WTC11 (cell line): ENCODE data around the gene GCC2. TPM values are rescaled to one million over a fixed set of nuclear protein-coding genes. Genes with fewer than 3 reads are reported as not detected.

Experiments used
- EMX1 ChIP-seq: fragments of 250-450 bp; sonication (Bioruptor Pico); IDR thresholded peaks from 2 replicates; pipeline ENCODE4 v1.8.0; 2021; ENCODE audit warnings: mild to moderate bottlenecking
- GTF2I ChIP-seq: fragments of 250-450 bp; sonication (Bioruptor Pico); conservative IDR thresholded peaks from 2 replicates; pipeline ENCODE4 v1.4.0; 2021; ENCODE audit warnings: mild to moderate bottlenecking
- NFE2L1 ChIP-seq: sonication (generic); formaldehyde crosslinking; IDR thresholded peaks from 2 replicates; pipeline ENCODE4 v1.8.1; 2023; ENCODE audit warnings: missing genetic modification reagents
- SMAD4 ChIP-seq: sonication (generic); formaldehyde crosslinking; IDR thresholded peaks from 2 replicates; pipeline ENCODE4 v1.8.0; 2022; ENCODE audit warnings: mild to moderate bottlenecking, missing genetic modification reagents
- ZNF396 ChIP-seq: fragments of 250-450 bp; sonication (Bioruptor Pico); IDR thresholded peaks from 2 replicates; pipeline ENCODE4 v1.8.0; 2021; ENCODE audit warnings: mild to moderate bottlenecking, moderate library complexity, borderline replicate concordance
- ZNF423 ChIP-seq: fragments of 250-450 bp; sonication (Bioruptor Pico); IDR thresholded peaks from 2 replicates; pipeline ENCODE4 v2.1.2; 2022; ENCODE audit warnings: mild to moderate bottlenecking, moderate library complexity
- total RNA-seq: library from RNA; stranded (reverse); gene quantifications from 3 replicates; pipeline ENCODE4 v1.2.3, GENCODE V29; 2021
- TF ChIP-seq, protein P1 (sequence below): sonication (generic); formaldehyde crosslinking; IDR thresholded peaks from 2 replicates; pipeline ENCODE4 v1.8.0; 2022; ENCODE audit warnings: mild to moderate bottlenecking, missing genetic modification reagents
- TF ChIP-seq, protein P2 (sequence below): fragments of 250-450 bp; sonication (Bioruptor Pico); IDR thresholded peaks from 2 replicates; pipeline ENCODE4 v1.8.0; 2021; ENCODE audit warnings: mild to moderate bottlenecking
- TF ChIP-seq, protein P3 (sequence below): fragments of 200-600 bp; IDR thresholded peaks from 2 replicates; pipeline ENCODE4 v1.8.0; 2022; ENCODE audit warnings: antibody characterized with exemption
- TF ChIP-seq, protein P4 (sequence below): fragments of 250-450 bp; sonication (Bioruptor Pico); IDR thresholded peaks from 2 replicates; pipeline ENCODE4 v1.9.0; 2021; ENCODE audit warnings: mild to moderate bottlenecking
- TF ChIP-seq, protein P5 (sequence below): sonication (generic); formaldehyde crosslinking; IDR thresholded peaks from 2 replicates; pipeline ENCODE4 v1.8.0; 2023; ENCODE audit warnings: missing genetic modification reagents, mild to moderate bottlenecking, borderline replicate concordance
- TF ChIP-seq, protein P6 (sequence below): sonication (generic); formaldehyde crosslinking; IDR thresholded peaks from 2 replicates; pipeline ENCODE4 v1.8.1; 2022; ENCODE audit warnings: low read depth, mild to moderate bottlenecking, moderate library complexity, missing genetic modification reagents, borderline replicate concordance
- TF ChIP-seq, protein P7 (sequence below): sonication (generic); formaldehyde crosslinking; IDR thresholded peaks from 2 replicates; pipeline ENCODE4 v1.8.0; 2023; ENCODE audit warnings: missing genetic modification reagents
- TF ChIP-seq, protein P8 (sequence below): sonication (generic); formaldehyde crosslinking; IDR thresholded peaks from 2 replicates; pipeline ENCODE4 v1.8.0; 2022; ENCODE audit warnings: missing genetic modification reagents
- TF ChIP-seq, protein P9 (sequence below): fragments of 250-450 bp; sonication (Bioruptor Pico); IDR thresholded peaks from 2 replicates; pipeline ENCODE4 v1.9.0; 2021; ENCODE audit warnings: mild to moderate bottlenecking, borderline replicate concordance

Gene GCC2
- total RNA-seq, 1 experiment from 2014 or later: 66.5 TPM

DNA sequence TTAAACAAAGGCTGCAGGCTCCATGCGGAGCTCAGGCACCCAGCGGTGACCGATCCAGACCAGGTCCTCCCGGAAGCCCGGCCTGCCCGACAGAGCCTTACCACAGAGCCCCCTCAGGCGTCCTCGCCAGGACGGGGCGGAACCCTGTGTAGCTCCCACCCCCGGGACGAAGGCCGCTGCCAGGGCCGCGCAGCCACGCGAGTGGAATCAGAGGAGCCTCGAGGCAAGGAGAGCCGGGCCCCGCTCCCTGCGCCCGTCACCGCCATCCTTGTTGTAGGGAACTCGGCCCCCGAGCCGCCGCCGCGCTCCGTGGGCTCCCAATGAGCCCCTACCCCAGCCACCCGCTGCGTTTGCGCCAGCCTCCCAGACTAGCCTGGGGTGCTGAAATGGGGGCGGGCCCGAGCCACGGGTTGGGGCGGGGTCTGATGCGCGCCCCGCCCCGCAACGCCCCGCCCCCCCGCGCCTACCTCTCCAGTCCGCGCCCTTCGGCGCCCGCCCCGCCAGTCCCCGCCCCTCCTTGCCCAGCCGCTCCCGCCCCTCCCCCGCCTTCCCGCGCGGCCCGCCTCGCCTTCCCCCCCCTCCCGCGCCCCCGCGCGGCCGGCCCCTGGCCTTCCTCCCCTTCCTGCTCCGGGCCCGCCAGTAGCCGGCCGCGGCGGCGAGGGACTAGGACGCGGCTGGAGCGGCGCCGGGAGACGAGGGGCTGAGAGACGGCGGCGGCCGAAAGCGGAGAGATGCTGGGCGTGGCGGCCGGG is 85.0 kb downstream of the GCC2 start, which contains the start of gene LIMS1 (continued):
- TF ChIP-seq NFE2L1 (CRISPR knock-in tag): no peak
- TF ChIP-seq, protein P1, sequence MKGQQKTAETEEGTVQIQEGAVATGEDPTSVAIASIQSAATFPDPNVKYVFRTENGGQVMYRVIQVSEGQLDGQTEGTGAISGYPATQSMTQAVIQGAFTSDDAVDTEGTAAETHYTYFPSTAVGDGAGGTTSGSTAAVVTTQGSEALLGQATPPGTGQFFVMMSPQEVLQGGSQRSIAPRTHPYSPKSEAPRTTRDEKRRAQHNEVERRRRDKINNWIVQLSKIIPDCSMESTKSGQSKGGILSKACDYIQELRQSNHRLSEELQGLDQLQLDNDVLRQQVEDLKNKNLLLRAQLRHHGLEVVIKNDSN (CRISPR knock-in tag): no peak
- TF ChIP-seq, protein P2, sequence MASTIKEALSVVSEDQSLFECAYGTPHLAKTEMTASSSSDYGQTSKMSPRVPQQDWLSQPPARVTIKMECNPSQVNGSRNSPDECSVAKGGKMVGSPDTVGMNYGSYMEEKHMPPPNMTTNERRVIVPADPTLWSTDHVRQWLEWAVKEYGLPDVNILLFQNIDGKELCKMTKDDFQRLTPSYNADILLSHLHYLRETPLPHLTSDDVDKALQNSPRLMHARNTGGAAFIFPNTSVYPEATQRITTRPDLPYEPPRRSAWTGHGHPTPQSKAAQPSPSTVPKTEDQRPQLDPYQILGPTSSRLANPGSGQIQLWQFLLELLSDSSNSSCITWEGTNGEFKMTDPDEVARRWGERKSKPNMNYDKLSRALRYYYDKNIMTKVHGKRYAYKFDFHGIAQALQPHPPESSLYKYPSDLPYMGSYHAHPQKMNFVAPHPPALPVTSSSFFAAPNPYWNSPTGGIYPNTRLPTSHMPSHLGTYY (CRISPR knock-in tag): no peak
- no peak for TF ChIP-seq ZNF396 (CRISPR knock-in tag)
- TF ChIP-seq, protein P3, sequence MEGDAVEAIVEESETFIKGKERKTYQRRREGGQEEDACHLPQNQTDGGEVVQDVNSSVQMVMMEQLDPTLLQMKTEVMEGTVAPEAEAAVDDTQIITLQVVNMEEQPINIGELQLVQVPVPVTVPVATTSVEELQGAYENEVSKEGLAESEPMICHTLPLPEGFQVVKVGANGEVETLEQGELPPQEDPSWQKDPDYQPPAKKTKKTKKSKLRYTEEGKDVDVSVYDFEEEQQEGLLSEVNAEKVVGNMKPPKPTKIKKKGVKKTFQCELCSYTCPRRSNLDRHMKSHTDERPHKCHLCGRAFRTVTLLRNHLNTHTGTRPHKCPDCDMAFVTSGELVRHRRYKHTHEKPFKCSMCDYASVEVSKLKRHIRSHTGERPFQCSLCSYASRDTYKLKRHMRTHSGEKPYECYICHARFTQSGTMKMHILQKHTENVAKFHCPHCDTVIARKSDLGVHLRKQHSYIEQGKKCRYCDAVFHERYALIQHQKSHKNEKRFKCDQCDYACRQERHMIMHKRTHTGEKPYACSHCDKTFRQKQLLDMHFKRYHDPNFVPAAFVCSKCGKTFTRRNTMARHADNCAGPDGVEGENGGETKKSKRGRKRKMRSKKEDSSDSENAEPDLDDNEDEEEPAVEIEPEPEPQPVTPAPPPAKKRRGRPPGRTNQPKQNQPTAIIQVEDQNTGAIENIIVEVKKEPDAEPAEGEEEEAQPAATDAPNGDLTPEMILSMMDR: no peak
- no peak for TF ChIP-seq GTF2I
- TF ChIP-seq SMAD4: no peak
- TF ChIP-seq EMX1: no peak
- TF ChIP-seq, protein P4, sequence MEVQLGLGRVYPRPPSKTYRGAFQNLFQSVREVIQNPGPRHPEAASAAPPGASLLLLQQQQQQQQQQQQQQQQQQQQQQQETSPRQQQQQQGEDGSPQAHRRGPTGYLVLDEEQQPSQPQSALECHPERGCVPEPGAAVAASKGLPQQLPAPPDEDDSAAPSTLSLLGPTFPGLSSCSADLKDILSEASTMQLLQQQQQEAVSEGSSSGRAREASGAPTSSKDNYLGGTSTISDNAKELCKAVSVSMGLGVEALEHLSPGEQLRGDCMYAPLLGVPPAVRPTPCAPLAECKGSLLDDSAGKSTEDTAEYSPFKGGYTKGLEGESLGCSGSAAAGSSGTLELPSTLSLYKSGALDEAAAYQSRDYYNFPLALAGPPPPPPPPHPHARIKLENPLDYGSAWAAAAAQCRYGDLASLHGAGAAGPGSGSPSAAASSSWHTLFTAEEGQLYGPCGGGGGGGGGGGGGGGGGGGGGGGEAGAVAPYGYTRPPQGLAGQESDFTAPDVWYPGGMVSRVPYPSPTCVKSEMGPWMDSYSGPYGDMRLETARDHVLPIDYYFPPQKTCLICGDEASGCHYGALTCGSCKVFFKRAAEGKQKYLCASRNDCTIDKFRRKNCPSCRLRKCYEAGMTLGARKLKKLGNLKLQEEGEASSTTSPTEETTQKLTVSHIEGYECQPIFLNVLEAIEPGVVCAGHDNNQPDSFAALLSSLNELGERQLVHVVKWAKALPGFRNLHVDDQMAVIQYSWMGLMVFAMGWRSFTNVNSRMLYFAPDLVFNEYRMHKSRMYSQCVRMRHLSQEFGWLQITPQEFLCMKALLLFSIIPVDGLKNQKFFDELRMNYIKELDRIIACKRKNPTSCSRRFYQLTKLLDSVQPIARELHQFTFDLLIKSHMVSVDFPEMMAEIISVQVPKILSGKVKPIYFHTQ (CRISPR knock-in tag): no peak
- peak; percentile 93 for TF ChIP-seq ZNF423 (CRISPR knock-in tag)
- TF ChIP-seq, protein P5, sequence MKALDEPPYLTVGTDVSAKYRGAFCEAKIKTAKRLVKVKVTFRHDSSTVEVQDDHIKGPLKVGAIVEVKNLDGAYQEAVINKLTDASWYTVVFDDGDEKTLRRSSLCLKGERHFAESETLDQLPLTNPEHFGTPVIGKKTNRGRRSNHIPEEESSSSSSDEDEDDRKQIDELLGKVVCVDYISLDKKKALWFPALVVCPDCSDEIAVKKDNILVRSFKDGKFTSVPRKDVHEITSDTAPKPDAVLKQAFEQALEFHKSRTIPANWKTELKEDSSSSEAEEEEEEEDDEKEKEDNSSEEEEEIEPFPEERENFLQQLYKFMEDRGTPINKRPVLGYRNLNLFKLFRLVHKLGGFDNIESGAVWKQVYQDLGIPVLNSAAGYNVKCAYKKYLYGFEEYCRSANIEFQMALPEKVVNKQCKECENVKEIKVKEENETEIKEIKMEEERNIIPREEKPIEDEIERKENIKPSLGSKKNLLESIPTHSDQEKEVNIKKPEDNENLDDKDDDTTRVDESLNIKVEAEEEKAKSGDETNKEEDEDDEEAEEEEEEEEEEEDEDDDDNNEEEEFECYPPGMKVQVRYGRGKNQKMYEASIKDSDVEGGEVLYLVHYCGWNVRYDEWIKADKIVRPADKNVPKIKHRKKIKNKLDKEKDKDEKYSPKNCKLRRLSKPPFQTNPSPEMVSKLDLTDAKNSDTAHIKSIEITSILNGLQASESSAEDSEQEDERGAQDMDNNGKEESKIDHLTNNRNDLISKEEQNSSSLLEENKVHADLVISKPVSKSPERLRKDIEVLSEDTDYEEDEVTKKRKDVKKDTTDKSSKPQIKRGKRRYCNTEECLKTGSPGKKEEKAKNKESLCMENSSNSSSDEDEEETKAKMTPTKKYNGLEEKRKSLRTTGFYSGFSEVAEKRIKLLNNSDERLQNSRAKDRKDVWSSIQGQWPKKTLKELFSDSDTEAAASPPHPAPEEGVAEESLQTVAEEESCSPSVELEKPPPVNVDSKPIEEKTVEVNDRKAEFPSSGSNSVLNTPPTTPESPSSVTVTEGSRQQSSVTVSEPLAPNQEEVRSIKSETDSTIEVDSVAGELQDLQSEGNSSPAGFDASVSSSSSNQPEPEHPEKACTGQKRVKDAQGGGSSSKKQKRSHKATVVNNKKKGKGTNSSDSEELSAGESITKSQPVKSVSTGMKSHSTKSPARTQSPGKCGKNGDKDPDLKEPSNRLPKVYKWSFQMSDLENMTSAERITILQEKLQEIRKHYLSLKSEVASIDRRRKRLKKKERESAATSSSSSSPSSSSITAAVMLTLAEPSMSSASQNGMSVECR (CRISPR knock-in tag): no peak
- TF ChIP-seq, protein P6, sequence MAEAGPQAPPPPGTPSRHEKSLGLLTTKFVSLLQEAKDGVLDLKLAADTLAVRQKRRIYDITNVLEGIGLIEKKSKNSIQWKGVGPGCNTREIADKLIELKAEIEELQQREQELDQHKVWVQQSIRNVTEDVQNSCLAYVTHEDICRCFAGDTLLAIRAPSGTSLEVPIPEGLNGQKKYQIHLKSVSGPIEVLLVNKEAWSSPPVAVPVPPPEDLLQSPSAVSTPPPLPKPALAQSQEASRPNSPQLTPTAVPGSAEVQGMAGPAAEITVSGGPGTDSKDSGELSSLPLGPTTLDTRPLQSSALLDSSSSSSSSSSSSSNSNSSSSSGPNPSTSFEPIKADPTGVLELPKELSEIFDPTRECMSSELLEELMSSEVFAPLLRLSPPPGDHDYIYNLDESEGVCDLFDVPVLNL: no peak
- TF ChIP-seq, protein P7, sequence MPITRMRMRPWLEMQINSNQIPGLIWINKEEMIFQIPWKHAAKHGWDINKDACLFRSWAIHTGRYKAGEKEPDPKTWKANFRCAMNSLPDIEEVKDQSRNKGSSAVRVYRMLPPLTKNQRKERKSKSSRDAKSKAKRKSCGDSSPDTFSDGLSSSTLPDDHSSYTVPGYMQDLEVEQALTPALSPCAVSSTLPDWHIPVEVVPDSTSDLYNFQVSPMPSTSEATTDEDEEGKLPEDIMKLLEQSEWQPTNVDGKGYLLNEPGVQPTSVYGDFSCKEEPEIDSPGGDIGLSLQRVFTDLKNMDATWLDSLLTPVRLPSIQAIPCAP (CRISPR knock-in tag): no peak
- TF ChIP-seq, protein P8, sequence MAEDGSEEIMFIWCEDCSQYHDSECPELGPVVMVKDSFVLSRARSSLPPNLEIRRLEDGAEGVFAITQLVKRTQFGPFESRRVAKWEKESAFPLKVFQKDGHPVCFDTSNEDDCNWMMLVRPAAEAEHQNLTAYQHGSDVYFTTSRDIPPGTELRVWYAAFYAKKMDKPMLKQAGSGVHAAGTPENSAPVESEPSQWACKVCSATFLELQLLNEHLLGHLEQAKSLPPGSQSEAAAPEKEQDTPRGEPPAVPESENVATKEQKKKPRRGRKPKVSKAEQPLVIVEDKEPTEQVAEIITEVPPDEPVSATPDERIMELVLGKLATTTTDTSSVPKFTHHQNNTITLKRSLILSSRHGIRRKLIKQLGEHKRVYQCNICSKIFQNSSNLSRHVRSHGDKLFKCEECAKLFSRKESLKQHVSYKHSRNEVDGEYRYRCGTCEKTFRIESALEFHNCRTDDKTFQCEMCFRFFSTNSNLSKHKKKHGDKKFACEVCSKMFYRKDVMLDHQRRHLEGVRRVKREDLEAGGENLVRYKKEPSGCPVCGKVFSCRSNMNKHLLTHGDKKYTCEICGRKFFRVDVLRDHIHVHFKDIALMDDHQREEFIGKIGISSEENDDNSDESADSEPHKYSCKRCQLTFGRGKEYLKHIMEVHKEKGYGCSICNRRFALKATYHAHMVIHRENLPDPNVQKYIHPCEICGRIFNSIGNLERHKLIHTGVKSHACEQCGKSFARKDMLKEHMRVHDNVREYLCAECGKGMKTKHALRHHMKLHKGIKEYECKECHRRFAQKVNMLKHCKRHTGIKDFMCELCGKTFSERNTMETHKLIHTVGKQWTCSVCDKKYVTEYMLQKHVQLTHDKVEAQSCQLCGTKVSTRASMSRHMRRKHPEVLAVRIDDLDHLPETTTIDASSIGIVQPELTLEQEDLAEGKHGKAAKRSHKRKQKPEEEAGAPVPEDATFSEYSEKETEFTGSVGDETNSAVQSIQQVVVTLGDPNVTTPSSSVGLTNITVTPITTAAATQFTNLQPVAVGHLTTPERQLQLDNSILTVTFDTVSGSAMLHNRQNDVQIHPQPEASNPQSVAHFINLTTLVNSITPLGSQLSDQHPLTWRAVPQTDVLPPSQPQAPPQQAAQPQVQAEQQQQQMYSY (CRISPR knock-in tag): peak; percentile 66
- TF ChIP-seq, protein P9, sequence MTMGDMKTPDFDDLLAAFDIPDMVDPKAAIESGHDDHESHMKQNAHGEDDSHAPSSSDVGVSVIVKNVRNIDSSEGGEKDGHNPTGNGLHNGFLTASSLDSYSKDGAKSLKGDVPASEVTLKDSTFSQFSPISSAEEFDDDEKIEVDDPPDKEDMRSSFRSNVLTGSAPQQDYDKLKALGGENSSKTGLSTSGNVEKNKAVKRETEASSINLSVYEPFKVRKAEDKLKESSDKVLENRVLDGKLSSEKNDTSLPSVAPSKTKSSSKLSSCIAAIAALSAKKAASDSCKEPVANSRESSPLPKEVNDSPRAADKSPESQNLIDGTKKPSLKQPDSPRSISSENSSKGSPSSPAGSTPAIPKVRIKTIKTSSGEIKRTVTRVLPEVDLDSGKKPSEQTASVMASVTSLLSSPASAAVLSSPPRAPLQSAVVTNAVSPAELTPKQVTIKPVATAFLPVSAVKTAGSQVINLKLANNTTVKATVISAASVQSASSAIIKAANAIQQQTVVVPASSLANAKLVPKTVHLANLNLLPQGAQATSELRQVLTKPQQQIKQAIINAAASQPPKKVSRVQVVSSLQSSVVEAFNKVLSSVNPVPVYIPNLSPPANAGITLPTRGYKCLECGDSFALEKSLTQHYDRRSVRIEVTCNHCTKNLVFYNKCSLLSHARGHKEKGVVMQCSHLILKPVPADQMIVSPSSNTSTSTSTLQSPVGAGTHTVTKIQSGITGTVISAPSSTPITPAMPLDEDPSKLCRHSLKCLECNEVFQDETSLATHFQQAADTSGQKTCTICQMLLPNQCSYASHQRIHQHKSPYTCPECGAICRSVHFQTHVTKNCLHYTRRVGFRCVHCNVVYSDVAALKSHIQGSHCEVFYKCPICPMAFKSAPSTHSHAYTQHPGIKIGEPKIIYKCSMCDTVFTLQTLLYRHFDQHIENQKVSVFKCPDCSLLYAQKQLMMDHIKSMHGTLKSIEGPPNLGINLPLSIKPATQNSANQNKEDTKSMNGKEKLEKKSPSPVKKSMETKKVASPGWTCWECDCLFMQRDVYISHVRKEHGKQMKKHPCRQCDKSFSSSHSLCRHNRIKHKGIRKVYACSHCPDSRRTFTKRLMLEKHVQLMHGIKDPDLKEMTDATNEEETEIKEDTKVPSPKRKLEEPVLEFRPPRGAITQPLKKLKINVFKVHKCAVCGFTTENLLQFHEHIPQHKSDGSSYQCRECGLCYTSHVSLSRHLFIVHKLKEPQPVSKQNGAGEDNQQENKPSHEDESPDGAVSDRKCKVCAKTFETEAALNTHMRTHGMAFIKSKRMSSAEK: no peak
